Lung (tissue), 12 donors: ENCODE measurements around the gene TFF1. TPM values are rescaled to one million over a fixed set of nuclear protein-coding genes. Genes with fewer than 3 reads are reported as not detected.

Experiments used
- ATAC-seq: fragments of 200-7000 bp; cut with Tn5 transposase; one replicate; pipeline ENCODE4 v1.9.1; 2020; ENCODE audit warnings: moderate number of reproducible peaks; ENCODE audit not compliant: insufficient read depth, low FRiP score
- DNase-seq, 3 donors: peaks; one replicate each; pipeline ENCODE4 v3.0.0-alpha.2; 2013 to 2017
- H3K27ac ChIP-seq, 2 donors: one replicate each; pipeline ENCODE4 v1.5.1; 2013; ENCODE audit warnings: mild to moderate bottlenecking in 2 of 2, moderate library complexity in 2 of 2, control low read depth in 1 of 2, inconsistent platforms in 1 of 2, low read depth in 1 of 2, low read length in 1 of 2
- H3K27me3 ChIP-seq, 3 donors: one replicate each; pipeline ENCODE4 v1.5.1; 2013; ENCODE audit warnings: low read length in 2 of 3; ENCODE audit not compliant: control insufficient read depth in 3 of 3, insufficient read depth in 3 of 3
- H3K36me3 ChIP-seq, 4 donors: one replicate each; pipeline ENCODE4 v1.5.1; 2013; ENCODE audit warnings: low read length in 4 of 4, mild to moderate bottlenecking in 1 of 4, moderate library complexity in 1 of 4; ENCODE audit not compliant: control insufficient read depth in 4 of 4, insufficient read depth in 4 of 4
- H3K4me1 ChIP-seq, 5 donors: one replicate each; pipeline ENCODE4 v1.5.1; 2013; ENCODE audit warnings: low read length in 5 of 5, mild to moderate bottlenecking in 2 of 5, moderate library complexity in 1 of 5; ENCODE audit not compliant: control insufficient read depth in 5 of 5, insufficient read depth in 5 of 5
- H3K4me3 ChIP-seq: one replicate; pipeline ENCODE4 v1.5.1; 2013; ENCODE audit warnings: mild to moderate bottlenecking, control low read depth, moderate library complexity
- H3K9ac ChIP-seq, 2 donors: one replicate each; pipeline ENCODE4 v1.5.1; 2013; ENCODE audit warnings: low read length in 2 of 2, control low read depth in 1 of 2; ENCODE audit not compliant: insufficient read depth in 1 of 2
- H3K9me3 ChIP-seq, 4 donors: one replicate each; pipeline ENCODE4 v1.5.1; 2013; ENCODE audit warnings: low read length in 3 of 4, mild to moderate bottlenecking in 1 of 4, moderate library complexity in 1 of 4; ENCODE audit not compliant: control insufficient read depth in 4 of 4, insufficient read depth in 3 of 4
- CTCF ChIP-seq: IDR thresholded peaks from 2 replicates; pipeline ENCODE4 v1.5.1; 2012; ENCODE audit warnings: mild to moderate bottlenecking; ENCODE audit errors: control extremely low read depth, extremely low read depth
- WGBS, 2 donors: extraction: QIAGEN DNeasy Blood & Tissue Kit; methylation state at CpG; one replicate each; pipeline ENCODE4 v1.1.7; 2013; 5-methylcytosine and 5-hydroxymethylcytosine counted together
- polyA plus RNA-seq, 2 donors: library from polyadenylated mRNA; stranded (reverse); fragments of 200-250 nt; gene quantifications; one replicate each; pipeline ENCODE4 v1.2.1, GENCODE V29; 2013
- total RNA-seq, 2 donors: library from RNA; depleted of rRNA in 1 of 2; stranded (reverse); fragments of >200 nt in 1 of 2; gene quantifications; one replicate each; pipeline ENCODE4 v1.2.1, GENCODE V29; 2014 to 2021
- donor health status: control.
- donor health status: control.
- donor health status: Bipolar disorder and iron deficiency.
- donor health status: healthy.
- donor health status: DM: yes; HTN: yes; CAD: no.

The TFF1 gene
- total and polyA plus RNA-seq, 4 donors: 0.83 to 3.8 (median 1.2) TPM; not detected in 1

- Histone ChIP-seq H3K4me1 (no peaks in the 10 kb centered on the region), H3K4me3 (no peak overlapping the region), H3K27me3 (no peaks in the 10 kb centered on the region), H3K9me3 (peaks cover 0 to 2% (median 0%) of the 10 kb centered on the region in 4 donors), H3K36me3 (no peaks in the 10 kb centered on the region), H3K9ac (no peak overlapping the region), H3K27ac (no peak overlapping the region)
- no peak for TF ChIP-seq CTCF
- ATAC-seq (no peak), DNase-seq (no peak)
- WGBS, 2 donors: 88 to 91% methylated on average over 10 of the region's 10 CpGs
Measured at GRCh38 chr21:42321231-42321630, 45.1 kb downstream of the TFF1 start.

DNA sequence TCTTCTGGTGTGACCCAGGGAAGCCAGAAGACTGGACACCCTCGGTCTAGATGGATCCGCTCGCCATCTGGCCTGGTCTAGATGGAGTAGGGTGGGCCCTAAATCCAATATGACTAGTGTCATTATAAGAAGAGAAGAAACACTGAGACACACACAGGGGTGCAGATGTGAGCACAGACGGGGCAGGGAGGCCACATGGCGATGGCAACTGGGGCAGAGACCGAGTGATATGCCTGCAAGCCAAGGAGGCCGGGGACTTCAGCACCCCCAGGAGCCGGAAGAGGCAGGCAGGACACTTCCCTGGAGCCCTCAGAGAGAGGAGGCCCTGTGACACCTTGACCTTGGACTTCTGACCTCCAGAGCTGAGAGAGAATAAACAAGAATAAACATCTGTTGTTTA, 45.5 kb downstream of the TFF1 start:
- WGBS, 2 donors: 95 to 97% methylated on average over 8 of the region's 8 CpGs
- no peak for ATAC-seq
- DNase-seq: no peak

DNA sequence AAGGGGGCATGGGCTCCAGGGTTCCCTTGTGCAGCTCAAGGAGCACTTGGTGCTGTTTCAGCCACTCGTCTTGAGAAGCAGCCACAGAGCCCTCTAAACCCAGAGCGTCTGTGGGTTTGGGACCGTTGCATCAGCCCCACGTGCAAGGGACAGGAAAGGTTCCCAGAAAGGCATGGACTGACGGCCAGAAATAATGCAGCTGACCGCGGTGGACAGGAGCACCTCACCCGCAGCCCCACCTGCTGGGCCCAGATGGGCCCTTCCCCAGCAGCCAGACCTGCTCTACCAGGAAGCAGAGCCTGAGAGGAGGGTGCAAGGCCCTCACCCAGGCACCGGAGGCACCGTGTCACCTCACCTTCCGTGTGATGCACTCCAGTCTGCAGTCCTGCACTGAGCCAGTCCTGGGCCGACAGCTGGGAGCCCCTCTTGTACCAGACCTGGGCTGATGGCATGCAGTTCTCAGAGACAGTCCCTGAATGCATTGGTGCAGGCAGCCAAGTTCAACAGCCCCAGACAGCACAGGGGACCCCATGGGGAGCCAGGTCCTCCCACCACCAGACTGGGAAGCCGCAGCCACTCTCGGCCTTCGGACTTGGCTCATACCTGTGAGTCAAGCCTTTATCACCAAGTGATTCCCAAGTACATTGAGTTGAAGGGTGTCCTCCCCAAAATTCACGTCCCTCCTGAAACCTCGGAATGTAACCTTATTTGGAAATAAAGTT, 46.3 kb downstream of the TFF1 start:
- ATAC-seq (no peak), DNase-seq (no peak)
- peaks cover 0 to 2% (median 0%) of the 10 kb centered on the region in 4 donors for H3K9me3 ChIP-seq
- no peak overlapping the region for H3K4me3 ChIP-seq
- no peak overlapping the region for H3K9ac ChIP-seq
- WGBS, 2 donors: 46 to 59% methylated on average over 17 of the region's 17 CpGs
- TF ChIP-seq CTCF: no peak
- H3K36me3 ChIP-seq: no peaks in the 10 kb centered on the region
- H3K4me1 ChIP-seq: peaks cover 0 to 7% (median 0%) of the 10 kb centered on the region in 5 donors
- no peak overlapping the region for H3K27ac ChIP-seq
- H3K27me3 ChIP-seq: no peaks in the 10 kb centered on the region

More for the DNA sequence above, 45.5 kb downstream of the TFF1 start:
- no peak overlapping the region for H3K27ac ChIP-seq
- no peaks in the 10 kb centered on the region for H3K4me1 ChIP-seq
- H3K36me3 ChIP-seq: no peaks in the 10 kb centered on the region
- no peak overlapping the region for H3K9ac ChIP-seq
- no peak overlapping the region for H3K4me3 ChIP-seq
- H3K9me3 ChIP-seq: peaks cover 0 to 2% (median 0%) of the 10 kb centered on the region in 4 donors
- no peaks in the 10 kb centered on the region for H3K27me3 ChIP-seq
- TF ChIP-seq CTCF: no peak
